Activated T-helper 17 cell treated with anti-CD3 and anti-CD28 coated beads, Interleukin-2, amount 50 U/mL, for 72 hours (primary cell): ENCODE results near the gene DBT. TPM values are rescaled to one million over a fixed set of nuclear protein-coding genes. Genes with fewer than 3 reads are reported as not detected.
"Not testable (repeated sequence)": the region's sequence is repeated elsewhere in the genome, so short reads cannot be mapped to it uniquely, and the experiment has no call there.

Experiments used
- ATAC-seq: fragments of 150-1000 bp; cut with Tn5 transposase; replicated peaks from 2 replicates; pipeline ENCODE4 v1.10.0; 2021; ENCODE audit warnings: mild to moderate bottlenecking, moderate library complexity
- H3K27ac Mint-ChIP-seq: one replicate; pipeline ENCODE4 v1.8.0; 2022; ENCODE audit warnings: mixed read lengths
- H3K27me3 Mint-ChIP-seq: one replicate; pipeline ENCODE4 v1.8.0; 2022; ENCODE audit warnings: mixed read lengths
- H3K36me3 Mint-ChIP-seq: one replicate; pipeline ENCODE4 v1.8.0; 2022; ENCODE audit warnings: low read depth, mild to moderate bottlenecking, mixed read lengths
- H3K4me1 Mint-ChIP-seq: one replicate; pipeline ENCODE4 v1.8.0; 2022; ENCODE audit warnings: mixed read lengths
- H3K4me3 Mint-ChIP-seq: one replicate; pipeline ENCODE4 v1.8.0; 2022; ENCODE audit warnings: mild to moderate bottlenecking, mixed read lengths
- H3K9me3 Mint-ChIP-seq: one replicate; pipeline ENCODE4 v1.8.0; 2022; ENCODE audit warnings: mixed read lengths
- total RNA-seq, 2 donors: library from RNA; stranded (reverse); gene quantifications; one replicate each; pipeline ENCODE4 v1.2.3, GENCODE V29; 2022

DBT gene
- total RNA-seq, 2 donors from 2014 or later = 12.3 to 12.6 TPM

- no peak for ATAC-seq
Observed at GRCh38 chr1:100234432-100234831, 15.2 kb downstream of the DBT start.

GRCh38 chr1:100233566-100233965 is 16.1 kb downstream of the DBT start:
- not testable (repeated sequence) for ATAC-seq, H3K4me1 Mint-ChIP-seq, H3K27ac Mint-ChIP-seq, H3K4me3 Mint-ChIP-seq, H3K9me3 Mint-ChIP-seq, H3K27me3 Mint-ChIP-seq
- H3K36me3 Mint-ChIP-seq = peaks cover 87% of the 10 kb centered on the region

More at GRCh38 chr1:100234432-100234831, 15.2 kb downstream of the DBT start:
- no peak overlapping the region for H3K27ac Mint-ChIP-seq
- H3K36me3 Mint-ChIP-seq = peaks cover 87% of the 10 kb centered on the region
- H3K9me3 Mint-ChIP-seq = no peaks in the 10 kb centered on the region
- H3K4me3 Mint-ChIP-seq = no peak overlapping the region
- H3K4me1 Mint-ChIP-seq = peaks cover 5% of the 10 kb centered on the region
- H3K27me3 Mint-ChIP-seq = no peaks in the 10 kb centered on the region

- no peaks in the 10 kb centered on the region for H3K9me3 Mint-ChIP-seq
- H3K4me3 Mint-ChIP-seq = no peak overlapping the region
- no peak overlapping the region for H3K27ac Mint-ChIP-seq
- H3K4me1 Mint-ChIP-seq = no peaks in the 10 kb centered on the region
- no peak for ATAC-seq
- no peaks in the 10 kb centered on the region for H3K27me3 Mint-ChIP-seq
- peaks cover 88% of the 10 kb centered on the region for H3K36me3 Mint-ChIP-seq
Observed at GRCh38 chr1:100232156-100232555, 17.5 kb downstream of the DBT start.

- no peaks in the 10 kb centered on the region for H3K4me1 Mint-ChIP-seq
- H3K9me3 Mint-ChIP-seq = no peaks in the 10 kb centered on the region
- H3K36me3 Mint-ChIP-seq = peaks cover 84% of the 10 kb centered on the region
- H3K27me3 Mint-ChIP-seq = no peaks in the 10 kb centered on the region
- H3K4me3 Mint-ChIP-seq = no peak overlapping the region
- H3K27ac Mint-ChIP-seq = peak overlapping the region; percentile 28
- ATAC-seq = no peak
Observed at GRCh38 chr1:100231721-100232120, 17.9 kb downstream of the DBT start.

- Mint-ChIP-seq H3K4me3 (peak overlapping the region; percentile 11), H3K36me3 (peaks cover 76% of the 10 kb centered on the region), H3K27ac (peak overlapping the region; percentile 56), H3K9me3 (no peaks in the 10 kb centered on the region), H3K4me1 (no peaks in the 10 kb centered on the region), H3K27me3 (no peaks in the 10 kb centered on the region)
- peak; percentile 95 for ATAC-seq
Observed at GRCh38 chr1:100230765-100231164, 18.9 kb downstream of the DBT start.

- Mint-ChIP-seq H3K27ac (peak overlapping the region; percentile 56), H3K27me3 (no peaks in the 10 kb centered on the region), H3K4me3 (no peak overlapping the region), H3K9me3 (no peaks in the 10 kb centered on the region), H3K36me3 (peaks cover 77% of the 10 kb centered on the region), H3K4me1 (no peaks in the 10 kb centered on the region)
- ATAC-seq = no peak
Observed at GRCh38 chr1:100229681-100230443, 19.8 kb downstream of the DBT start.

- Mint-ChIP-seq H3K9me3 (no peaks in the 10 kb centered on the region), H3K27ac (no peak overlapping the region), H3K36me3 (peaks cover 24% of the 10 kb centered on the region), H3K4me3 (no peak overlapping the region), H3K27me3 (no peaks in the 10 kb centered on the region), H3K4me1 (peaks cover 9% of the 10 kb centered on the region)
- no peak for ATAC-seq
Observed at GRCh38 chr1:100222428-100222827, 27.2 kb downstream of the DBT start.

GRCh38 chr1:100219883-100220282 is 29.8 kb downstream of the DBT start:
- peak overlapping the region; percentile 23 for H3K27ac Mint-ChIP-seq
- no peak overlapping the region for H3K4me3 Mint-ChIP-seq
- ATAC-seq = peak; percentile 49
- peaks cover 44% of the 10 kb centered on the region for H3K36me3 Mint-ChIP-seq
- H3K27me3 Mint-ChIP-seq = no peaks in the 10 kb centered on the region
- peaks cover 9% of the 10 kb centered on the region for H3K4me1 Mint-ChIP-seq
- H3K9me3 Mint-ChIP-seq = no peaks in the 10 kb centered on the region

- Mint-ChIP-seq H3K36me3 (peaks cover 46% of the 10 kb centered on the region), H3K4me3 (no peak overlapping the region), H3K27ac (peak overlapping the region; percentile 23), H3K4me1 (peaks cover 9% of the 10 kb centered on the region), H3K9me3 (no peaks in the 10 kb centered on the region), H3K27me3 (no peaks in the 10 kb centered on the region)
- no peak for ATAC-seq
Observed at GRCh38 chr1:100219457-100219856, 30.2 kb downstream of the DBT start.

- no peaks in the 10 kb centered on the region for H3K27me3 Mint-ChIP-seq
- peaks cover 53% of the 10 kb centered on the region for H3K36me3 Mint-ChIP-seq
- H3K27ac Mint-ChIP-seq = peak overlapping the region; percentile 8
- peaks cover 9% of the 10 kb centered on the region for H3K4me1 Mint-ChIP-seq
- no peak overlapping the region for H3K4me3 Mint-ChIP-seq
- H3K9me3 Mint-ChIP-seq = no peaks in the 10 kb centered on the region
- ATAC-seq = no peak
Observed at GRCh38 chr1:100217834-100218233, 31.8 kb downstream of the DBT start.

- peaks cover 78% of the 10 kb centered on the region for H3K36me3 Mint-ChIP-seq
- ATAC-seq = no peak
- no peak overlapping the region for H3K27ac Mint-ChIP-seq
- no peak overlapping the region for H3K4me3 Mint-ChIP-seq
- H3K4me1 Mint-ChIP-seq = peaks cover 4% of the 10 kb centered on the region
- no peaks in the 10 kb centered on the region for H3K27me3 Mint-ChIP-seq
- H3K9me3 Mint-ChIP-seq = no peaks in the 10 kb centered on the region
Observed at GRCh38 chr1:100215101-100215500, 34.5 kb downstream of the DBT start.

- Mint-ChIP-seq H3K36me3 (peaks cover 88% of the 10 kb centered on the region), H3K27me3 (no peaks in the 10 kb centered on the region), H3K27ac (no peak overlapping the region), H3K4me3 (no peak overlapping the region), H3K4me1 (no peaks in the 10 kb centered on the region), H3K9me3 (no peaks in the 10 kb centered on the region)
- ATAC-seq = no peak
Observed at GRCh38 chr1:100213141-100213540, 36.5 kb downstream of the DBT start.

GRCh38 chr1:100206301-100206700 is 43.3 kb downstream of the DBT start:
- no peak for ATAC-seq
- peaks cover 90% of the 10 kb centered on the region for H3K36me3 Mint-ChIP-seq
- no peak overlapping the region for H3K4me3 Mint-ChIP-seq
- no peaks in the 10 kb centered on the region for H3K27me3 Mint-ChIP-seq
- H3K4me1 Mint-ChIP-seq = peaks cover 5% of the 10 kb centered on the region
- H3K27ac Mint-ChIP-seq = no peak overlapping the region
- no peaks in the 10 kb centered on the region for H3K9me3 Mint-ChIP-seq

- not testable (repeated sequence) for H3K27me3 Mint-ChIP-seq, H3K4me3 Mint-ChIP-seq, H3K4me1 Mint-ChIP-seq, ATAC-seq, H3K27ac Mint-ChIP-seq, H3K9me3 Mint-ChIP-seq
- H3K36me3 Mint-ChIP-seq = peaks cover 90% of the 10 kb centered on the region
Observed at GRCh38 chr1:100205593-100205992, 44.0 kb downstream of the DBT start.

- H3K27ac Mint-ChIP-seq, H3K9me3 Mint-ChIP-seq, H3K4me1 Mint-ChIP-seq, H3K27me3 Mint-ChIP-seq, H3K4me3 Mint-ChIP-seq, ATAC-seq: not testable (repeated sequence)
- H3K36me3 Mint-ChIP-seq = peaks cover 91% of the 10 kb centered on the region
Observed at GRCh38 chr1:100205103-100205502, 44.5 kb downstream of the DBT start.
